HG03432 (cell line): ENCODE data around the gene GCNT1.
"Not testable (repeated sequence)": the region's sequence is repeated elsewhere in the genome, so short reads cannot be mapped to it uniquely, and the experiment has no call there.

Source experiments
- ATAC-seq: cut with Tn5 transposase; IDR thresholded peaks from one replicate; pipeline ENCODE4 v1.9.1; 2021; ENCODE audit warnings: mild to moderate bottlenecking, moderate library complexity; ENCODE audit not compliant: unreplicated experiment

The GCNT1 gene

DNA sequence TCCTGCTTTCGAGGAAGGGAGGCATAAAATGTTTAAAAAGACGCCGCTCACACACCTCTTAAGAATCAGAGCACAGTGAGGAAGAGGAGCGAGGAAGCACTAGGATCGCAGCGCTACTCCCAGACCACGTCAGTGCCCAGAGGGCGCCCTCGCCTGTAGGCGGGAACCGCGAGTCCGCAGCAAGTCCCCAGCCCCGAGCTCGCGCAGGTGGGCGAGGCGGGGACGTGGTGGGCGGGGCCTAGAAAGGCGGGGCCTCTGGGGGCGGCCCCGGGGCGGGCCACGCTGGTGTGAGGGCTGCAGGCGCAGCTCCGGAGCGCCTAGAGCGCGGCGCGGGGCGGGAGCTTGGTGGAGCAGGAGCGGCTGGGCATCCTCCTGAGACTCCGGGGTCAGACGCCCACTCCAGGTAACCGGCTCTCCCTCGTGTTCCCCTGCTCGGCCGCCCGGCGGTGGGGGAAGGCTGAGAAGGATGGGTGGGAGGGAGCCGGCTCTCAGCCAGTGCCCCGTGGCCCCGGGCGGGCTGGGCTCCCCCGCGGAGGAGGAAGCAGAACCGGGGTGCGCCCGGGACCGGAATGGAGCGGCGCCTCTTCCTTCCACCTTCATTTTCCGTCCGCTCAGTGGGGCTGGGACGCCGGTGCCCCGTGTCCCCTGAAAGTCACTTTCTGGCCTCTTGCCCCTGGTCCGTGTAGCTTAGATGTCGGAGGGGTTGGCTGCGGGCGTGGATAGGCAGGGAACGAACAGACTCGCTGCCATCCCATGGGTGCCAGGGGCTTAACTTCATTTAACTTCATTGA is at the start of gene GCNT1:
TSS of gene GCNT1 (plus strand) at position 280 of the 791 bp plus-strand sequence. CDS start 43,200 bp downstream, outside the sequence.
- peak; percentile 93 for ATAC-seq

DNA sequence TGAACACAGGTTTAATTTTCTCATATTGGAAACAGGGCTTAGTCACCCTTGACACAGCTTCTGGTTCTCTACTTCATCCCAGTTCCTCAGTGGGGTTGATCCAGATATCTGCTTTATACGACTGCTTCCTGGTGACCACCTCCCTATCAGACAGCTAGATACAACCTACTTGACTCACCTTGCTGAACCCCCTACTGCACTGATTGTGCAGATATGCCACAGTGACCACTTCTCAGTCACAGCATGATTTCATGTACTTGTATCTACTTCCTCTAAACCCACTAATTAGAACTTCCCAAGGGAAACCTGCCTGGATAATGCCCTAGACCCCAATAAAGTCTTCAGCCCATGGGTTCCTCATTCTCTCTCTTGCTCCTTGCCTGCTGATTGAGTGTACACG is 46.3 kb upstream of the GCNT1 start:
- no peak for ATAC-seq

DNA sequence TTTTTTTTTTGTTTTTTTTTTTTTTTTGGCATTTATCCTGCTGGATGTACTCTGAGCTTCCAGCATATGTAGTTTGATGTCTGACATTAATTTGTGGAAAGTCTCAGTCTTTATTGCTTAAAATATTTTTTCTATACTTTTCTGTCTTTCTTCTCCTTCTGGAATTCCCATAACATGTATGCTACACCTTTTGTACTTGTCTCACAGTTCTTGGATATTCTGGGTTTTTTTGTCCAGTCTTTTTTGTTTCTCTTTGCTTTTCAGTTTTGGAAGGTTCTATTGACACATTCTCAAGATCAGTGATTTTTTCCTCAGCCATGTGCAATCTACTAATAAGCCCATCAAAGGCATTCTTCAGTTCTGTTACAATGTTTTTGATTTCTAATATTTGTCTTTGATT is 45.3 kb upstream of the GCNT1 start:
- no peak for ATAC-seq

DNA sequence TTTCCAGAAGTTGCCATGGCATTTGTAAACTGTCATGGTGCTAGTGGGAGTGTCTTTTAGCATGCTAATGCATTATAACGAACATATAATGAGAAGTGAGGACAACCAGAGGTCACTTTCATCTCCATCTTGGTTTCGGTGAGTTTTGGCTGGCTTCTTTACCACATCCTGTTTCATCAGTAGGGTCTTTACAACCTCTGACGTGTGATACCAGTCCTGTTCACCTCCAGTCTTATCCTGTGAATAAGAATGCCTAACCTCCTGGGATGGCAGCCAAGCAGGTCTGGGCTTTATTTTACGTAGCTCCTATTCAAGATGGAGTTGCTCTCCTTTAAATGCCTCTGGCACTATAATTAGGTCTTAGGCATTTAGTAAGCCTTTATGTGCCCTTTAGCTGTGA is 44.3 kb upstream of the GCNT1 start:
- ATAC-seq = peak; percentile 88

DNA sequence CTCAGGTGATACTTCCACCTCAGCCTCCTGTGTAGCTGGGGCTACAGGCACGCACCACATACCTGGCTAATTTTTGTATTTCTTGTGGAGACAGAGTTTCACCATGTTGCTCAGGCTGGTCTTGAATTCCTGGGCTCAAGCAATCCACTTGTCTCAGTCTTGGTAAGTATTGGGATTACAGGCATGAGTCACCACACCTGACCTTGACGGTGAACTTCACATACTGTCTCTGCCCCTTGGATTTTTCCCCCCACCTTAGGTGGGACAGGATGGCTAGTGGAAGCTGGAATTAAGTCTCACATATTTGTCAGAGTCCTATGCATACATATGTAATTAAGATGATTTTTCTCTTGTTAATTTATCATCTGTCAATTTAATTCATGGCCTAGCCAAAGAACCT is 43.8 kb upstream of the GCNT1 start:
- no peak for ATAC-seq

DNA sequence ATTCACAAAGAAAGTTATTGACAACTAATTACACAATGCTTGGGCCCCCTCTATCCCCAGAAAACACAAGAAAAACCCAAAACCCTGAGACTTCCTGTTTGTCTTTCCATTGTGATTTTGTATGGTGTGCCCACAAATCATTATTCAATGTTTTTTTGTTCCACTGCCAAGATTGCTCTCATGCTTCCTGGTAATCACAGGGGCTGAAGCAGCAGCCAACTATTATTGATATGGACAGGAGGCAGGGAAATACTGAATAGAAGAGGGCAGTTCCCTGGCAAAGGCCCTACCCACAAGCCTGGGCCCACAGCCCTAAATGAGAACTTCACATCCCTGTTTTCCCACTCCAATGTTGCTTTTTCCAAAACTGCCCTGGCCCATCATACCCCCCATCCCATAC is 43.3 kb upstream of the GCNT1 start:
- ATAC-seq = no peak

DNA sequence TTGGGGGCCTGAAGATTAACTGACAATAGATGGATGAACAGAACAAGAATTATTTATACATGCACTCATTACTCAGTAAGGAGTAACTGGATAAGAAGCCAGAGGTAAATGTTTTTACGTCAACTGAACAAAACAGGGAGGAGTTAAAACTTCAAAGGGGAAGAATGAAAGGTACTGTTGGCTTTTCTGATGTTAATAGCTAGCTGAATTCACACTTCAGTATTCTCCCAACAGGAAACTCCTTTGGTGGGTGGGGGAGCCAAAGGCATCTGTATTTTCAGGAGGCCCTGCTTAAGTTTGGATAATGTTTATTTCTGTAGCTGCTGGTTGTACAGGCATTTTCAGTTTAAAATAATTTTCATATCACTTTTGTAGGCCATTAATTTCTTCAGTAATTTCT is 41.6 kb upstream of the GCNT1 start:
- ATAC-seq = no peak

DNA sequence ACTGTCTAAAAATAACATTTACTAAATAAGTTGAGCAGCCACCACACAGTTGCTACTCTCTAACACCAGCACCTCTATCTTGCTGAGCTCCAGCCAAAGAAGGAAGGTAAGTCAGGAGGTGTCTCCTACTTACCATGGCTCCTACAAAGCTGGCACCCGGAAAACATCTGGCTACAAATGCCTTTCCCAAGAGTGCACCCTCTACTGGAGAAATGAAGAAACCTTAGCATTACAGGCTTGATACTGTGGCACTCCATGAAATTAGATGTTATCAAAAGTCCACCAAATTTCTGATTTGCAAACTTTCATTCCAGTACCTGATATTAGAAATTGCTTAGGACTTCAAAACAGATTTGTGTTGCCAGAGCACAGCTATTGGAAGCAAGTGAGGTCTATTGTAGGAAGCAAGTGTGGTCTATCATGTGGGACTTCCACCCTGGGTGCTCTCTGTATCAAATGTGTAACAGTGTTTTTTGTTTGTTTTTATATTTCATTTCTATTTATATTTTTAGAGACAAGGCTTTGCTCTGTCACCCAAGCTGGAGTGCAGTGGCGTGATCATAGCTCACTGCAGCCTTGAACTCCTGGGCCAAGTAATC is 39.1 kb upstream of the GCNT1 start:
- ATAC-seq = no peak

DNA sequence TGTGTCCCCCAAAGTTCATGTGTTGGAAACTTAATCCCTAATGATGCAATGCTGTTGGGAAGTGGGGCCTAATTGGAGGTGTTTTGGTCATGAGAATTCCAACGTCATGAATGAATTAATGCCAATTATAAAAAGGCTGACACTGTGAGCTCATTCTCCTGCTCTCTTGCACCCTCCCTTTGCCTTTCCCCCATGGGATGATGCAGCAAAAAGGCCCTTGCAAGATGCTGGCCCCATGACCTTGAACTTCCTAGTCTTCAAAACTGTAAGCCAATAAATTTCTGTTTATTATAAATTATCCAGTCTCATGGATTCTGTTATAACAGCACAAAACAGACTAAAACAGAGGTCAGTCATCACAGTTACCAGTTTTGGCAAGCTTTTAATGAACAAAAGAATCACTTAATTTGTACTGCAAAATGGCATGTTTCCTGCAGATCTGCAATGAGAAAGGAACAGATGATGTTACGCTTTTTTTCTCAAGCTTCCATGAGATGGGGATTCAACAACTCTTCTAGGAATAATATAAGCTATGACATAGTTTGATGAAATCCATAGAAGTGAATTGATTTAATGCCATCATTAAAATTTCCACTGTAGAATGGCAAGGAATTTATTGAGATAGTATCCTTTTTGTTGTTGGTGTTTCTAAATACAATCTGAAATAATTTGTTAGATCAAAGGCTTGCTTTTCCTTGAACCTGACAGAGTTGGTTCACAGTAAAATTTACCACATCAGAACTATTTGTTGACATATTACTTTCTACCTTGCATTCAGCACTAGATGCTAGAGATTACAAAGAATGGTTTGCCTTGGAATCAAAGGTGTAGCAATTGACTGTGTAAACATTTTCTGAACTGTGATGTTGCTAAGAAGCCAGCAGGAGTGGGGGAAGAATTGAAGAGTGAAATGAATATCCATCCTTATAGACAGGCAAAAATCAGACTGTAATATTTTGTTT is 35.5 kb upstream of the GCNT1 start:
- ATAC-seq = no peak

DNA sequence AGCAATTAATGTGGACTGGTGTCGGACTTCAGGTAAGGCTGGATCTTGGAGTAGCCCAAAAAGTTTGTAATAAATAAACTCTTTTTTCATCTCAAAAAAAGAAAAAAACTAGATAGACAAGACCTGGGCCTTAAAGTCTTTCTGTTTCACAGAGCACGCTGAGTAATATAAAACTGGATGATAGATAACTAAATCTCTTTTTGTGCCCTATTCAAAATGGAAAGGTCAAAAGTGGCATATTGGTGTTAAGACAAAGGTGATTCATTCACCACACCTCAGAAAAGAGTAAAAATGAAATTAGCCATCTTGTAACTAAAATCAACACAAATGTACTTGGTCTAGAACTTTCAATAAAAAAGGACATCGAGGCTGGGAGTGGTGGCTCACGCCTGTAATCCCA is 34.5 kb upstream of the GCNT1 start:
- ATAC-seq = no peak

DNA sequence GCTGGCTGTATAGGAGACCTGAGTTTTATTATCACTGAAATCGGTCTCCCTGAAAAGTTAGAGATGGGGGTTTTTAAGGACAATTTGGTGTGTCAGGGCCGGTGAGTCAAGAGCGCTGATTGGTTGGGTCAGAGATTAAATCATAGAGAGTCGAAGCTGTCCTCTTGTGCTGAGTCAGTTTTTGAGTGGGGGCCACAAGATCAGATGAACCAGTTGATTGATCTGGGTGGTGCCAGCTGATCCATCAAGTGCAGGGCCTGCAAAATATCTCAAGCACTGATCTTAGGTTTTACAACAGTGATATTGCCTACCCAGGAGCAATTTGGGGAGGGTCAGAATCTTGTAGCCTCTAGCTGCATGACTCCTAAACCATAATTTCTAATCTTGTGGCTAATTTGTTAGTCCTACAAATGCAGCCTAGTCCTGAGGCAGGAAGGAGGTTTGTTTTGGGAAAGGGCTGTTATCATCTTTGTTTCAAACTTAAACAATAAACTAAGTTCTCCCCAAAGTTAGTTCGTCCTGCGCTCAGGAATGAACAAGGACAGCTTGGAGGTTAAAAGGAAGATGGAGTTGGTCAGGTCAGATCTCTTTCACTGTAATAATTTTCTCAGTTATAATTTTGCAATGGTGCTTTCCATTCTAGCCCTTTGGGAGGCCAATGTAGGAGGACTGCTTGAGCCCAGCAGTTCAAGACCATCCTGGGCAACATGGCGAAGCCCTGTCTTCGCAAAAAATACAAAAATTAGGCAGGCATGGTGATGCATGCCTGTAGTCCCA is 33.1 kb upstream of the GCNT1 start:
- no peak for ATAC-seq

DNA sequence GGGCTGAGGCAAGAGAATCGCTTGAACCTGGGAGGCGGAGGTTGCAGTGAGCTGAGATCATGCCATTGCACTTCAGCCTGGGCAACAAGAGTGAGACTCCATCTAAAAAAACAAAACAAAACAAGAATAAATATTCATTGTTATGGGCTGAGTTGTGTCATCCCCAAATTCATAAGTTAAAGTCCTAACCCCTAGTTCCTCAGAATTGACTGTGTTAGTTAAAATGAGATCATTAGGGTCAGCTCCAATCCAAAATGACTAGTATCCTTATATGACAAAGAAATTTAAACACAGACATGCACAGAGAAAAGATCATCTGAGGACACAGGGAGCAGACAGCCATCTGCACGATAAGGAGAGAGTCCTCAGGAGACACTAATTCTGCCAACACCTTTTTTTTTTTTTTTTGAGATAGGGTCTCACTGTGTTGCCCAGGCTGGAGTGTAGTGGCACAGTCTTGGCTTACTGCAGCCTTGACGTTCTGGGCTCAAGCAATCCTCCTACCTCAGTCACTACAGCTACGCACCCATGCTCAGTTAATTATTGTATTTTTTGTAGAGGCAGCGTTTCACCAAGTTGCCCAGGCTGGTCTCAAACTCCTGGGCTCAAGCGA is 32.1 kb upstream of the GCNT1 start:
- ATAC-seq = no peak

DNA sequence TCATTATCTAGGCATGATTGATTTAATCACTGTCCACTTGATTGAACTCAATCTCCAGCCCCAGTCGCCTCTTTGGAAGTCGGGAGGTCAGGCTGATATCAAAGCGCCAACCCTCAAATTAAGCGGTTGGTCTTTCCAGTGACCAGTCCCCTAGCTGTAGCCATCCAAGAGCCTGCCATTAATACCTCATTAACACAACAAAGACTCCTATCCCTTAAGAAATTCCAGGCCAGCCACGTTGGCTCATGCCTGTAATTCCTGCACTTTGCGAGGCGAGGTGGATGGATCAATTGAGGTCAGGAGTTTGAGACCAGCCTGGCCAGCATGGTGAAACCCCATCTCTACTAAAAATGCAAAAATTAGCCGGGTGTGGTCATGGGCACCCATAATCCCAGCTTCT is 27.4 kb upstream of the GCNT1 start:
- ATAC-seq = no peak

DNA sequence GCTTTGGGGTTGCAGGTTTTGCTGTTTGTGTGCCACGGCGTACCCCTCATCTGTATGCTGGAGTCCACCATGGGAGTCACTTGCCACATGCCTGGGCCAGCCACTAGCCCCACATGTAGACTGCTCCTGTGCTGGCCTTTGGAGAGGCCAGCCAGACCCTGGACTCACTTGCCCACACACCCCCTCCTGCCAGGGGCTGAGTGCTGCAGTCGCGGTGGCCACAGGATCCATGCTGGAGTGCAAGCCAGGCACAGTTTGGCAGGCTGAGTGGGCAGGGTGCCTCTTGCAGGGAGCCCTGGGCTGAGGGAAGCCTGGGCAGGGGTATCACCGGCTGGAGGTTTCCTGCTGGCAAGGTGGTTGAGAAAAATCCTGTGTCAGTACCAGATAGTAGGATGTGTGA is 25.6 kb upstream of the GCNT1 start:
- ATAC-seq = no peak

DNA sequence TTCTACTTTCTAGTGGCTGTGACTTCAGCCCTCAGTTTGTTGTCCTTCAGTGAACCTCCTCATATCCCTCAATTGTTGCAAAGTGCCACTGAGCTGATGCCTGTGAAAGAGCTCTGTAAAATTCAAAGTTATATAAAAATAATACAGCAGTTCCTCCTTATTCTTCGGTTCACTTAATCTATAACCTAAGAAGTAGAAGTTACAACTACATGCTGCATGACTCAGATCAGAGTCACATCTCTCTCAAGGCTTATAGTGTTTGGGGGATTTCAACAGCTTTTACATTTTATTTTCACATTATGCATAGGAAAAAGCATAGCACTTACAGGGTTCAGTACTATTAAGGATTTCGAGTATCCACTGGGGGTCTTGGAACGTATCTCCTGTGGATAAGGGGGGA is 25.1 kb upstream of the GCNT1 start:
- ATAC-seq = no peak

DNA sequence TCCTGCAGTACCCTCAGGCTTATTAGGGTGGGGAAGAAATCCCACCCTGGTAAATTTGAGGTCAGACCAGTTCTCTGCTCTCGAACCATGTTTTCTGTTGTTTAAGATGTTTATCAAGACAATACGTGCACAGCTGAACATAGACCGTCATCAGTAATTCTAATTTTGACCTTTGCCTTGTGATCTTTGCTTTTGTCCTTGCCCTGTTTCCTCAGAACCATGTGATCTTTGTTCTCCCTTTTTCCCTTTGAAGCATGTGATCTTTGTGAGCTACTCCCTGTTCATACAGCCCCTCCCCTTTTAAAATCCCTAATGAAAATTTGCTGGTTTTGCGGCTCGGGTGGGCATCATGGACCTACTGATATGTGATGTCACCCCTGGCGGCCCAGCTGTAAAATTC is 24.1 kb upstream of the GCNT1 start:
- ATAC-seq = not testable (repeated sequence)

DNA sequence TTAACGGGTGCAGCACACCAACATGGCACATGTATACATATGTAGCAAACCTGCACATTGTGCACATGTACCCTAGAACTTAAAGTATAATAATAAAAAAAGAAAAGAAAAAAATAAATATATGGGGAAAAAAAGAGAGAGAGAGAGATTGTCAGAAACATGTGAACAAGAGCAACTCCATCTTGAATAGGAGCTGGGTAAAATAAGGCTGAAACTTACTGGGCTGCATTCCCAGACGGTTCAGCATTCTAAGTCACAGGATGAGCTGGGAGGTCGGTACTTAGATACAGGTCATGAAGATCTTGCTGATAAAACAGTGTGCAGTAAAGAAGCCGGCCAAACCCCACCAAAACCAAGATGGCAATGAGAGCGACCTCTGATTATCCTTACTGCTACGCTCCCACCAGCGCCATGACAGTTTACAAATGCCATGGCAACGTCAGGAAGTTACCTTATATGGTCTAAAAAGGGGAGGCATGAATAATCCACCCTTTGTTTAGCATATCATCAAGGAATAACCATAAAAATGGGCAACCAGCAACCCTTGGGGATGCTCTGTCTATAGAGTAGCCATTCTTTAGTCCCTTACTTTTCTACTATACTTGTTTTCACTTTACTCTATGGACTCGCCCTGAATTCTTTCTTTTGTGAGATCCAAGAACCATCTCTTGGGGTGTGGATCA is 21.8 kb upstream of the GCNT1 start:
- not testable (repeated sequence) for ATAC-seq

DNA sequence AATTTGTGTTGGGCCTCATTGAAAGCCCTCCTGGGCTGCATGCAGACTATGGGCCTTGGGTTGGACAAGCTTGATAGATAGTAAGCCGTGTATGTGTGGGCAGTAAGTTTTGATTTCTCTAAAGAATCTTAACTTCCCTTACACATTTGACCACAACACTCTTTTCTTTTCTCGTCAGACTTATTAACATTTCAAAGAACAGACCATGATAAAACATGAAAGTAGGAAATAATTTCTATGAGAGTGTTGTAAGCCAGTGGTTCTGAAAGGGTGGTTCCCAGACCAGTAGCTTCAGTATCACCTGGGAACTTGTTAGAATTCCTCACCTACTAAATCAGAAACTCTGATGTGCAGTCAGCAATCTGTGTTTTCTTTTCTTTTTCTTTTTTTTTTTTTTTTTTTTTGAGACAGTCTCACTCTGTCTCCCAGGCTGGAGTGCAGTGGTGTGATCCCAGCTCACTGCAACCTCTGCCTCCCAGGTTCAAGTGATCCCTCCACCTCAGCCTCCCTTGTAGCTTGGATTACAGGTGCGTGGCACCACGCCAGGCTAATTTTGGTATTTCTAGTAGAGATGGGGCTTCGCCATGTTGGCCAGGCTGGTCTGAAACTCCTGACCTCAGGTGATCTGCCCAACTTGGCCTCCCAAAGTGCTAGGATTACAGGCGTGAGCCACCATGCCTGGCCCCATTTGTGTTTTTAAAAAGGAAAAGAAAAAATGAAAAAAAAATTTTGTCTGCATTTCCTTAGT is 20.0 kb upstream of the GCNT1 start:
- ATAC-seq = peak; percentile 75
